ENCODE results near the gene UBE2R2.
A peak's percentile ranks its signal among the peaks of the same experiment; 100 is the strongest.
"Not testable (repeated sequence)": the region's sequence is repeated elsewhere in the genome, so short reads cannot be mapped to it uniquely, and the experiment has no call there.

The UBE2R2 gene

GRCh38 chr9:33816327-33817252 is at the start of gene UBE2R2:
TSS of gene UBE2R2 (plus strand) at chr9:33817160. CDS start at chr9:33817758, 598 bp downstream.
- DNase-seq: peak; percentile 84

- DNase-seq: not testable (repeated sequence)
These were observed 46.6 kb upstream of the UBE2R2 start for GRCh38 chr9:33770156-33770880.

GRCh38 chr9:33773135-33773534 is 43.8 kb upstream of the UBE2R2 start:
- DNase-seq: not testable (repeated sequence)

- not testable (repeated sequence) for DNase-seq
These were observed 42.8 kb upstream of the UBE2R2 start for GRCh38 chr9:33774074-33774659.

GRCh38 chr9:33776578-33776977 is 40.4 kb upstream of the UBE2R2 start:
- no peak for DNase-seq

GRCh38 chr9:33778700-33779351 is 38.1 kb upstream of the UBE2R2 start:
- no peak for DNase-seq

- no peak for DNase-seq
These were observed 36.7 kb upstream of the UBE2R2 start for GRCh38 chr9:33780276-33780675.

- no peak for DNase-seq
These were observed 35.2 kb upstream of the UBE2R2 start for GRCh38 chr9:33781736-33782135.

GRCh38 chr9:33782395-33783152 is 34.4 kb upstream of the UBE2R2 start:
- DNase-seq: no peak

GRCh38 chr9:33785914-33786313 is 31.0 kb upstream of the UBE2R2 start:
- no peak for DNase-seq

GRCh38 chr9:33786681-33787080 is 30.3 kb upstream of the UBE2R2 start:
- no peak for DNase-seq

GRCh38 chr9:33787839-33788238 is 29.1 kb upstream of the UBE2R2 start:
- DNase-seq: no peak

GRCh38 chr9:33789429-33789828 is 27.5 kb upstream of the UBE2R2 start:
- not testable (repeated sequence) for DNase-seq

- no peak for DNase-seq
These were observed 25.8 kb upstream of the UBE2R2 start for GRCh38 chr9:33791117-33791516.

GRCh38 chr9:33793496-33793895 is 23.5 kb upstream of the UBE2R2 start:
- not testable (repeated sequence) for DNase-seq

GRCh38 chr9:33794560-33794959 is 22.4 kb upstream of the UBE2R2 start:
- DNase-seq: no peak

GRCh38 chr9:33795281-33795680 is 21.7 kb upstream of the UBE2R2 start, which contains the start of gene PRSS3:
TSS of gene PRSS3 (plus strand) at chr9:33795561. CDS start at chr9:33795574, 13 bp downstream.
- no peak for DNase-seq

GRCh38 chr9:33795819-33796218 is 21.1 kb upstream of the UBE2R2 start:
- DNase-seq: no peak

- DNase-seq: not testable (repeated sequence)
These were observed 20.3 kb upstream of the UBE2R2 start for GRCh38 chr9:33796679-33797078.

- no peak for DNase-seq
These were observed 19.1 kb upstream of the UBE2R2 start for GRCh38 chr9:33797837-33798236.

- DNase-seq: no peak
These were observed 18.4 kb upstream of the UBE2R2 start for GRCh38 chr9:33798545-33798944.
